ENCODE results near the gene CTIF. TPM values are rescaled to one million over a fixed set of nuclear protein-coding genes. Genes with fewer than 3 reads are reported as not detected.

Gene CTIF
- total RNA-seq, 1 donor: 86.4 TPM

DNA sequence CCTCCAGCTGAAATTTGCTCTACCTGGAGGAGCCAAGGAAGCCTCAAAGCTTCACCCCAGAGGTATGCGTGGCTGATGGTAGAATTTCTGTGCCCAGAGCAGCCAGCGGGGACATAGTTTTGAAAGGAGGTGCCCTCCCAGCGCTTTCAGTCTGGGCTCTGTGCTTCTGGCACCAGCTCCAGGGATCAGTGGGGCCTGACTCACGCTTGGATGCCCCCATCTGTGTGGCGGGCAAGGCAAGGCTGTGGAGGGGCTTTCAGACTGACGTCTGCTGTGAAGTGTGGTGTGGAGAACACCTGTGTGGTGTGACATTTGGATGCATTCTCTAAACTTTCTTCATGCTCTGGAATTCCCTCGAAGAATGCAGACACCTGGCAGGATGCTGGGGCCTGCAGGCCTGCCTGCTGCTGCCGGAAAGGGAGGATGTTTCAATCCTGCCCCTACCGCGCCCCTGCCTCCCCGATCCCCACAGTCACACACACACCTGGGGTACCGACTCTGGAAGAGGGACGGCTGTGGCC is 84.1 kb downstream of the CTIF start:
- H3K4me3 ChIP-seq (ENCODE audit: low read depth, low read length): no peak overlapping the region
- TF ChIP-seq CTCF (IDR thresholded peaks at IDR 0.05; ENCODE audit: insufficient read depth, low read depth, low read length): no peak
- no peak for DNase-seq (ENCODE audit: low read depth)

DNA sequence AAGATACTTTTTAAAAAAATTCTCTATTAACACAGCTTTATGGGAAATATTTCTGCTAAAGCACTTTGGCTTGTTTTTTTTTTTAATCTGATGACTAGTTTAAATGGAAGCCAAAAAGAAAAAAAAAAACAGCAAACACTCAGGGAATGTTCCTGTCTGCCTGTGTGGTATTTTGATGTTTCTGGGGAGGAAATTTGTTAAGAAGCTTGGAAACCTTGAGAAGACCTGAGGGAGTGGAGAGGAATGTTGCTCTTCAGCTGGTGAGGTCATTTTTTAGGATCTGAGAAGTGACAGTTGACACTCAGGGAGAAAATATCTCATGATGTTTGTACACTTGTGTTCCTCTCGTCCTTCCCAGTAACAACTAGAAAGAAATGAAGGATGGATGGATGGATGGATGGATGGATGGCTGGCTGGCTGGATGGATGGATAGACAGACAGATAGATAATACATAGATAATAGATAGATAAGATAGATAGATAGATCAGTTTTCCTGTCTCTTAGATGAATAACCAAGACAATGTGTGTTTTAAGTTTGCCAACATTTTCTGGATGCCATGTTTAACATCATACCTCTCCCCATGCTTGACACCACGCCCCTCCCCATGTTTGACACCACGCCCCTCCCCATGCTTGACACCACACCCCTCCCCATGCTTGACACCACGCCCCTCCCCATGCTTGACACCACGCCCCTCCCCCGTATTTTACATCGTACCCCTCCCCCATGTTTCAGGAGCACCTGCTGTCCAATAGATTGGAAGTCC is 84.8 kb downstream of the CTIF start:
- H3K4me3 ChIP-seq (ENCODE audit: low read depth, low read length): no peak overlapping the region
- peak; percentile 66 for DNase-seq (ENCODE audit: low read depth)
- no peak for TF ChIP-seq CTCF (IDR thresholded peaks at IDR 0.05; ENCODE audit: insufficient read depth, low read depth, low read length)

DNA sequence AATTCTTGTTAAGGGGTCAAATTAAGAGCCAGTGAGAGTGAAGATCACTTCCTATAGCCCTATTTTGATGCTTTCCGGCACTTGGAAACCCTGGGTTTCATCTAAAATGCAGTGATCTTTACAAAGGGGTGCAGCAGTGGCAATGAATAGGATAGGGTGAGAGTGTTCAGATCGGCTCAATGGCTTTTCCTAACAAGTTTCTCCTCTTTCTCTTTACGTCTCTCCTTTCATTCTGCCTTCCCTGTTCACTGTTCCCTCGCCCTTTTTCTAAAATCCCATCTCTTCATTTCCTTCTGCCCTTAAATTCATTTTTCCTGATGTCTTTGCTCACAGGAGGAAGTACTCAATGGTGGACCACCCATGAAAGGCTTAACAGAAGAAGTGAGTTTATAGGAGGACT is 86.0 kb downstream of the CTIF start:
- no peak for DNase-seq (ENCODE audit: low read depth)
- no peak for TF ChIP-seq CTCF (IDR thresholded peaks at IDR 0.05; ENCODE audit: insufficient read depth, low read depth, low read length)
- no peak overlapping the region for H3K4me3 ChIP-seq (ENCODE audit: low read depth, low read length)

DNA sequence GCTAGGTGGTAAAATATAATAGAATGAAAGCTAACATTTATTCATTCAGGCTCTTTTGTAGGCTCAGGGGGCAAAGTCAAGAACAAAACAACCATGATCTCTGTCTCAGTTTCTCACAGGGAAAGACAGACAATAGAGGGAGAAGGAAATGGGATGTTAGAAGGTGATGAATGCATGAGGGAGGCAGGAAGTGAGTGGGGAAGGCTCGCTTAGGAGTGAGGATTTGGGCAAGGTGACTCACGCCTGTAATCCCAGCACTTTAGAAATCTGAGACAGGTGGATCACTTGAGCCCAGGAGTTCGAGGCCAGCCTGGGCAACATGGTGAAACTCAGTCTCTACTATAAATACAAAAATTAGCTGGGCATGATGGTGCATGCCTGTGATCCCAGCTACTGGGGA is 88.4 kb downstream of the CTIF start:
- no peak for TF ChIP-seq CTCF (IDR thresholded peaks at IDR 0.05; ENCODE audit: insufficient read depth, low read depth, low read length)
- no peak for DNase-seq (ENCODE audit: low read depth)
- no peak overlapping the region for H3K4me3 ChIP-seq (ENCODE audit: low read depth, low read length)

DNA sequence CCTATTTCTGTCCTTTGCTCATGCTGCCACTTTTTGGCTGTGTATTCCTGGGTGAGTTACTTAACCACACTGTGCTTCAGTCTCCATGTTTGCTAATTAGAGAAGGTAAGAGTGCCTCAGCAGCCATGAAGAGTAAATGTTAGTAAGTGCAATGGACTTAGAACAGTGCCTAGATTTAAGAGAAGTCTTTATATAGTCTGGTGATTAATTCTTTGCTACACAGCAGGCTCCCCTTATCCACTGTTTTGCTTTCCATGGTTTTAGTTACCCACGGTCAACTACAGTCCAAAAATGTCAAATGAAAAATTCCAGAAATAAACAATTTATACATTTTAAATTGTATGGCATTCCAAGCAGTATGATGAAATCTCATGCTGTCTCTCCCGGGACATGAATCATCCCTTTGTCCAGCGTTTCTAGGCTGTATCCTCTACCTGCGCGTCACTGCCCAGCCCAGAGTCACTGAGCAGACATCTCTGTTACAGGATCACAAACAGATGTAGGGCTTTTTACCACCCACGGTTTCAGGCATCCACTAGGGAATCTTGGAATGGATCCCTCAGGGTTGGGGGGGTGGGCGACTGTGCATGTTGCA is 91.0 kb downstream of the CTIF start:
- no peak overlapping the region for H3K4me3 ChIP-seq (ENCODE audit: low read depth, low read length)
- DNase-seq (ENCODE audit: low read depth): peak; percentile 95
- TF ChIP-seq CTCF (IDR thresholded peaks at IDR 0.05; ENCODE audit: insufficient read depth, low read depth, low read length): no peak

DNA sequence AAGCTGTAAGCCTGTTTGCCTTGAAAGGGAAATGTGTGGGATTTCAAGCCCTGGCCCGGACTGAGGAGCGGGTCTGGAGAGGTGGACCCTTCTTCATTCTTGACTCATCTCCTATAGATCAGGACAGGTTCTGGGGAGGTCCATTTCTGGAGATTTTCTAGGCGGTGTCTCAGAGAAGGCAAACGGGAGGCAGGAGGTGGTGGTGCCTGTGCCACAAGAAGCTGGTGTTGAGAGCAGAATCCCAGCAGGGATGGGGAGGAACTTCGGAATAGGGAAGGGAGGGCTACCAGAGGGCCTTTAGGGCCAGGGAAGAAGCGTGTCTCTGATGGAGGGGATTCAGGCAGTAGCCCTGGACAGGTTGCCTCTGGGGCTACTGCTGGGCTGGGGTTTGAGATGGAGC is 93.0 kb downstream of the CTIF start:
- no peak overlapping the region for H3K4me3 ChIP-seq (ENCODE audit: low read depth, low read length)
- DNase-seq (ENCODE audit: low read depth): no peak
- no peak for TF ChIP-seq CTCF (IDR thresholded peaks at IDR 0.05; ENCODE audit: insufficient read depth, low read depth, low read length)

Measured in fibroblast of villous mesenchyme (primary cell).